CD4-positive, alpha-beta T cell treated with Interleukin-2 at 100 ng/mL for 4 hours (primary cell): Measurements from ENCODE around the gene ZFR2.
"Not testable (repeated sequence)": the region's sequence is repeated elsewhere in the genome, so short reads cannot be mapped to it uniquely, and the experiment has no call there.

Experiments used
- DNase-seq: peaks from one replicate; pipeline ENCODE4 v3.0.0-alpha.2; 2020; ENCODE audit warnings: low spot score

The ZFR2 gene

GRCh38 chr19:3836887-3837286 is 32.0 kb downstream of the ZFR2 start:
- peak; percentile 27 for DNase-seq

- no peak for DNase-seq
These were observed 33.8 kb downstream of the ZFR2 start for GRCh38 chr19:3835055-3835435.

- DNase-seq = no peak
These were observed 34.3 kb downstream of the ZFR2 start for GRCh38 chr19:3834349-3835054.

GRCh38 chr19:3833578-3834348 is 35.1 kb downstream of the ZFR2 start:
- no peak for DNase-seq

GRCh38 chr19:3832001-3832400 is 36.8 kb downstream of the ZFR2 start:
- DNase-seq = no peak

GRCh38 chr19:3831601-3832000 is 37.2 kb downstream of the ZFR2 start:
- DNase-seq = no peak

GRCh38 chr19:3830621-3831589 is 37.9 kb downstream of the ZFR2 start:
- DNase-seq = no peak

- no peak for DNase-seq
These were observed 41.5 kb downstream of the ZFR2 start for GRCh38 chr19:3827306-3827705.

- DNase-seq = no peak
These were observed 42.7 kb downstream of the ZFR2 start for GRCh38 chr19:3826163-3826562.

- DNase-seq = no peak
These were observed 43.4 kb downstream of the ZFR2 start for GRCh38 chr19:3825286-3825956.

- DNase-seq = no peak
These were observed 45.5 kb downstream of the ZFR2 start for GRCh38 chr19:3823350-3823713.

- no peak for DNase-seq
These were observed 46.0 kb downstream of the ZFR2 start for GRCh38 chr19:3822683-3823349.

- peak; percentile 90 for DNase-seq
These were observed 46.9 kb downstream of the ZFR2 start for GRCh38 chr19:3821857-3822364.

- DNase-seq = no peak
These were observed 47.7 kb downstream of the ZFR2 start for GRCh38 chr19:3821156-3821555.

- DNase-seq = no peak
These were observed 48.8 kb downstream of the ZFR2 start for GRCh38 chr19:3819989-3820388.

- no peak for DNase-seq
These were observed 49.9 kb downstream of the ZFR2 start for GRCh38 chr19:3818918-3819317.

GRCh38 chr19:3818466-3818865 is 50.4 kb downstream of the ZFR2 start:
- DNase-seq = peak; percentile 23

- DNase-seq = no peak
These were observed 51.1 kb downstream of the ZFR2 start for GRCh38 chr19:3817761-3818160.

GRCh38 chr19:3816566-3817218 is 52.1 kb downstream of the ZFR2 start:
- DNase-seq = no peak

GRCh38 chr19:3816148-3816547 is 52.7 kb downstream of the ZFR2 start:
- DNase-seq = not testable (repeated sequence)

GRCh38 chr19:3814648-3815047 is 54.2 kb downstream of the ZFR2 start:
- no peak for DNase-seq
